Ovary (tissue), 9 donors: ENCODE data around the gene UGT1A6. TPM values are rescaled to one million over a fixed set of nuclear protein-coding genes. Genes with fewer than 3 reads are reported as not detected.

Experiments used
- DNase-seq, 5 donors: peaks; one replicate each; pipeline ENCODE4 v3.0.0-alpha.2; 2019 to 2020
- H3K27ac ChIP-seq, 2 donors: fragments of 200-600 bp; one replicate each; pipeline versions ENCODE4 v1.5.1 to v1.8.0; 2019 to 2022
- H3K27me3 ChIP-seq: fragments of 200-600 bp; one replicate; pipeline ENCODE4 v1.8.0; 2022
- H3K36me3 ChIP-seq: fragments of 200-600 bp; sonication (generic); one replicate; pipeline ENCODE4 v1.5.1; 2019
- H3K4me1 ChIP-seq: one replicate; pipeline ENCODE4 v1.8.1; 2013; ENCODE audit warnings: mild to moderate bottlenecking, moderate library complexity; ENCODE audit not compliant: insufficient read depth
- H3K4me3 ChIP-seq: fragments of 200-600 bp; sonication (generic); one replicate; pipeline ENCODE4 v1.5.1; 2017
- H3K9me3 ChIP-seq, 2 donors: fragments of 200-600 bp in 1 of 2; sonication (generic) in 1 of 2; one replicate each; pipeline versions ENCODE4 v1.5.1 to v1.8.1; 2013 to 2019; ENCODE audit warnings: mild to moderate bottlenecking in 1 of 2, moderate library complexity in 1 of 2
- CTCF ChIP-seq, 3 donors: fragments of 450-650 bp in 2 of 3; fragments of 200-600 bp in 1 of 3; IDR thresholded peaks; one replicate each; pipeline versions ENCODE4 v1.5.1 to v1.8.0; 2016 to 2022; ENCODE audit warnings: antibody characterized with exemption in 3 of 3, mild to moderate bottlenecking in 1 of 3
- EP300 ChIP-seq: sonication (generic); formaldehyde crosslinking; IDR thresholded peaks from one replicate; pipeline ENCODE4 v1.6.1; 2017; ENCODE audit warnings: antibody characterized with exemption
- POLR2A ChIP-seq: fragments of 450-650 bp; IDR thresholded peaks from one replicate; pipeline ENCODE4 v1.6.1; 2017; ENCODE audit warnings: antibody characterized with exemption, mild to moderate bottlenecking, moderate library complexity
- WGBS, 3 donors: extraction: QIAGEN DNeasy Blood & Tissue Kit in 1 of 3; methylation state at CpG; one replicate each; pipeline versions ENCODE4 v1.1.5 to v1.1.7; 2013 to 2017; 5-methylcytosine and 5-hydroxymethylcytosine counted together
- intact Hi-C, 4 donors: fragments of 100-400 bp; cut with DNase I; formaldehyde crosslinking; loops; one replicate each; pipeline versions ENCODE4 v1.11.0 to v1.15.1; 2022 to 2023
- polyA plus RNA-seq, 2 donors: library from polyadenylated mRNA; stranded (reverse); fragments of 200-250 nt in 1 of 2; fragments of 350-450 nt in 1 of 2; fragmentation: Illumina TruSeq in 1 of 2; extraction: RNeasy Lipid Tissue Mini Kit (QIAGEN cat#74804) in 1 of 2; gene quantifications; one replicate each; pipeline ENCODE4 v1.2.3, GENCODE V29; 2013 to 2014
- total RNA-seq, 7 donors: library from RNA; depleted of rRNA in 2 of 7; stranded (reverse); fragments of >200 nt in 2 of 7; fragmentation: NEBNext Ultra II Directional in 3 of 7; extraction: Animal tissue kit (Norgen Biotek cat#: 25700) in 3 of 7; gene quantifications; one replicate each; pipeline versions ENCODE4 v1.1.0 to v1.2.4, GENCODE V29; 2016 to 2023
- donor health status: DM: no; HTN: no; CAD: no; lungs with moderate emphysema.
- donor health status: DM: no; HTN: no; CAD: no.
- donor health status: Bipolar disorder and iron deficiency.
- donor health status: DM: yes; HTN: yes; CAD: no.
- donor health status: DM: no; HTN: no; CAD: no.
- donor health status: DM: yes; HTN: yes; CAD: no.

Gene UGT1A6
- total and polyA plus RNA-seq, 9 donors: not detected

- no peak for TF ChIP-seq POLR2A
- TF ChIP-seq EP300: no peak
- TF ChIP-seq CTCF (IDR thresholded peaks at IDR 0.05): no peak
Observed at GRCh38 chr2:233764264-233764663, 71.6 kb downstream of the UGT1A6 start.

GRCh38 chr2:233764761-233765160, 72.1 kb downstream of the UGT1A6 start:
- Histone ChIP-seq H3K4me3 (no peak overlapping the region), H3K4me1 (no peaks in the 10 kb centered on the region), H3K9me3 (no peaks in the 10 kb centered on the region), H3K27ac (no peak overlapping the region), H3K36me3 (no peaks in the 10 kb centered on the region), H3K27me3 (no peaks in the 10 kb centered on the region)
- 24 to 54% (median 37%) methylated on average over 3 of the region's 3 CpGs for WGBS, 3 donors
- TF ChIP-seq CTCF (IDR thresholded peaks at IDR 0.05) (no peak), EP300 (no peak), POLR2A (no peak)
- no peak for DNase-seq
- intact Hi-C loops: no loop called here

More at GRCh38 chr2:233764264-233764663, 71.6 kb downstream of the UGT1A6 start:
- 50 to 65% (median 57%) methylated on average over 7 of the region's 7 CpGs for whole genome bisulfite sequencing, 3 donors
- no peak for DNase-seq
- H3K27me3 ChIP-seq: no peaks in the 10 kb centered on the region
- no peak overlapping the region for H3K4me3 ChIP-seq
- H3K36me3 ChIP-seq: no peaks in the 10 kb centered on the region
- H3K27ac ChIP-seq: no peak overlapping the region
- H3K9me3 ChIP-seq: no peaks in the 10 kb centered on the region
- intact Hi-C loops: no loop called here
- no peaks in the 10 kb centered on the region for H3K4me1 ChIP-seq

GRCh38 chr2:233766416-233766815, 73.7 kb downstream of the UGT1A6 start:
- no peaks in the 10 kb centered on the region for H3K9me3 ChIP-seq
- 62 to 87% (median 72%) methylated on average over 4 of the region's 4 CpGs for WGBS, 3 donors
- intact Hi-C loops: no loop called here
- H3K4me1 ChIP-seq: no peaks in the 10 kb centered on the region
- H3K27ac ChIP-seq: no peak overlapping the region
- no peaks in the 10 kb centered on the region for H3K36me3 ChIP-seq
- no peaks in the 10 kb centered on the region for H3K27me3 ChIP-seq
- DNase-seq: no peak
- TF ChIP-seq CTCF (IDR thresholded peaks at IDR 0.05) (no peak), EP300 (no peak), POLR2A (no peak)
- H3K4me3 ChIP-seq: no peak overlapping the region

- WGBS, 3 donors: 72 to 77% (median 74%) methylated on average over 4 of the region's 4 CpGs
- intact Hi-C loops: no loop called here
Observed at GRCh38 chr2:233768076-233768475, 75.4 kb downstream of the UGT1A6 start.

More at GRCh38 chr2:233768076-233768475, 75.4 kb downstream of the UGT1A6 start:
- no peaks in the 10 kb centered on the region for H3K4me1 ChIP-seq
- H3K36me3 ChIP-seq: no peaks in the 10 kb centered on the region
- H3K27me3 ChIP-seq: no peaks in the 10 kb centered on the region
- no peaks in the 10 kb centered on the region for H3K9me3 ChIP-seq
- H3K4me3 ChIP-seq: no peak overlapping the region
- DNase-seq: no peak
- H3K27ac ChIP-seq: no peak overlapping the region
- no peak for TF ChIP-seq EP300
- TF ChIP-seq CTCF (IDR thresholded peaks at IDR 0.05): no peak
- TF ChIP-seq POLR2A: no peak
